ENCODE results near the gene RPTOR. TPM values are rescaled to one million over a fixed set of nuclear protein-coding genes. Genes with fewer than 3 reads are reported as not detected.

The RPTOR gene
- total RNA-seq, 1 experiment from 2014 or later: 46.2 TPM

- Histone ChIP-seq H3K9me3 (ENCODE audit: low read length) (no peaks in the 10 kb centered on the region), H4K20me1 (ENCODE audit: low read length) (no peaks in the 10 kb centered on the region), H3K36me3 (ENCODE audit: low read depth, low read length) (no peaks in the 10 kb centered on the region; the same call in 1 of the 2 replicates), H3K4me2 (ENCODE audit: low read length) (no peak overlapping the region), H3K79me2 (ENCODE audit: low read length) (no peaks in the 10 kb centered on the region), H3K4me3 (ENCODE audit: low read length) (no peak overlapping the region), H3K9me2 (replicated peaks; ENCODE audit: low read length) (no peaks in the 10 kb centered on the region), H3K27me3 (ENCODE audit: low read length) (no peaks in the 10 kb centered on the region), H2AFZ (ENCODE audit: low read length) (no peak overlapping the region), H3K27ac (ENCODE audit: low read length) (no peak overlapping the region), H3K4me1 (ENCODE audit: insufficient read depth, low read length) (peaks cover 9% of the 10 kb centered on the region; the same call in 1 of the 2 replicates), H3K9ac (ENCODE audit: low read length) (no peak overlapping the region), H3F3A (ENCODE audit: low read length, unreplicated experiment) (no peaks in the 10 kb centered on the region)
- no peak; the same call in 1 of the 2 replicates for ATAC-seq
- ChIA-PET POLR2A (ENCODE audit: unreplicated experiment) (no interaction called here), CTCF (interaction anchor here (0.6 kb wide), 1 partner anchor 25 kb away, joined by 5 read pairs; no protein-coding TSS in a partner anchor)
- BruUV-seq (replicated peaks): no TSS peak
- intact Hi-C loops (cut with micrococcal nuclease): no loop called here
- TF ChIP-seq CTCF (conservative IDR thresholded peaks at IDR 0.05; ENCODE audit: low read depth, low read length) (no peak), EZH2 (IDR thresholded peaks at IDR 0.05; ENCODE audit: low read length, unreplicated experiment) (no peak), EZH2phosphoT487 (IDR thresholded peaks at IDR 0.05; ENCODE audit: borderline replicate concordance, low read length) (no peak)
- no peak for DNase-seq
Measured at GRCh38 chr17:80960037-80960796, 415.6 kb downstream of the RPTOR start.

- Histone ChIP-seq H3K27ac (ENCODE audit: low read length) (no peak overlapping the region), H3K4me1 (ENCODE audit: insufficient read depth, low read length) (peaks cover 9% of the 10 kb centered on the region; the same call in 1 of the 2 replicates), H3K36me3 (ENCODE audit: low read depth, low read length) (no peaks in the 10 kb centered on the region), H2AFZ (ENCODE audit: low read length) (no peak overlapping the region), H3K4me3 (ENCODE audit: low read length) (no peak overlapping the region), H3K4me2 (ENCODE audit: low read length) (no peak overlapping the region), H3K9ac (ENCODE audit: low read length) (no peak overlapping the region), H3F3A (ENCODE audit: low read length, unreplicated experiment) (no peaks in the 10 kb centered on the region), H3K9me3 (ENCODE audit: low read length) (no peaks in the 10 kb centered on the region), H3K79me2 (ENCODE audit: low read length) (no peaks in the 10 kb centered on the region), H3K9me2 (replicated peaks; ENCODE audit: low read length) (no peaks in the 10 kb centered on the region), H4K20me1 (ENCODE audit: low read length) (no peaks in the 10 kb centered on the region), H3K27me3 (ENCODE audit: low read length) (no peaks in the 10 kb centered on the region)
- intact Hi-C loops (cut with micrococcal nuclease): no loop called here
- DNase-seq: no peak
- TF ChIP-seq EZH2 (IDR thresholded peaks at IDR 0.05; ENCODE audit: low read length, unreplicated experiment): no peak
- TF ChIP-seq EZH2phosphoT487 (IDR thresholded peaks at IDR 0.05; ENCODE audit: borderline replicate concordance, low read length): no peak
- no peak for TF ChIP-seq CTCF (conservative IDR thresholded peaks at IDR 0.05; ENCODE audit: low read depth, low read length)
- ATAC-seq: no peak
- ChIA-PET POLR2A (ENCODE audit: unreplicated experiment) (no interaction called here), CTCF (interaction anchor here (0.6 kb wide), 1 partner anchor 24 kb away, joined by 5 read pairs; no protein-coding TSS in a partner anchor)
- BruUV-seq (replicated peaks): no TSS peak
Measured at GRCh38 chr17:80960797-80961452, 416.3 kb downstream of the RPTOR start.
